Endodermal cell (in vitro differentiated cells): ENCODE data around the gene ADGRD1. TPM values are rescaled to one million over a fixed set of nuclear protein-coding genes. Genes with fewer than 3 reads are reported as not detected.
A peak's percentile ranks its signal among the peaks of the same experiment; 100 is the strongest.

Experiments used
- DNase-seq: peaks from one replicate; pipeline ENCODE4 v3.0.0-alpha.2; 2017
- H3K27ac ChIP-seq: 2 replicates; pipeline ENCODE4 v1.5.1; 2013; ENCODE audit warnings: mild to moderate bottlenecking, low read depth, low read length, moderate library complexity
- H3K27me3 ChIP-seq: 2 replicates; pipeline ENCODE4 v1.6.1; 2013; ENCODE audit warnings: mild to moderate bottlenecking, low read length, moderate library complexity; ENCODE audit not compliant: insufficient read depth, control insufficient read depth, poor library complexity, severe bottlenecking
- H3K36me3 ChIP-seq: 2 replicates; pipeline ENCODE4 v1.7.0; 2013; ENCODE audit warnings: mild to moderate bottlenecking, low read length, moderate library complexity; ENCODE audit not compliant: control insufficient read depth, insufficient read depth
- H3K4me1 ChIP-seq: one replicate; pipeline ENCODE4 v1.7.0; 2013; ENCODE audit warnings: low read length; ENCODE audit not compliant: control insufficient read depth, insufficient read depth
- H3K4me3 ChIP-seq: 2 replicates; pipeline ENCODE4 v1.5.1; 2013; ENCODE audit warnings: mild to moderate bottlenecking, low read length, moderate library complexity
- H3K9ac ChIP-seq: 2 replicates; pipeline ENCODE4 v1.6.1; 2013; ENCODE audit warnings: mild to moderate bottlenecking, low read length, moderate library complexity; ENCODE audit not compliant: poor library complexity, severe bottlenecking; ENCODE audit errors: extremely low read depth
- H3K9me3 ChIP-seq: 2 replicates; pipeline ENCODE4 v1.6.1; 2013; ENCODE audit warnings: mild to moderate bottlenecking, low read length, moderate library complexity; ENCODE audit not compliant: control insufficient read depth
- H3K27ac Mint-ChIP-seq: 2 replicates; pipeline ENCODE4 v1.8.0; 2020; ENCODE audit warnings: mixed read lengths
- H3K27me3 Mint-ChIP-seq: 2 replicates; pipeline ENCODE4 v1.8.0; 2021; ENCODE audit warnings: mild to moderate bottlenecking, mixed read lengths; ENCODE audit not compliant: insufficient read depth
- H3K36me3 Mint-ChIP-seq: 2 replicates; pipeline ENCODE4 v1.8.0; 2020; ENCODE audit warnings: low read depth, mixed read lengths
- H3K4me1 Mint-ChIP-seq: 2 replicates; pipeline ENCODE4 v1.8.0; 2020; ENCODE audit warnings: mixed read lengths
- H3K4me3 Mint-ChIP-seq: 2 replicates; pipeline ENCODE4 v1.8.0; 2020; ENCODE audit warnings: mild to moderate bottlenecking, moderate library complexity, mixed read lengths
- H3K9me3 Mint-ChIP-seq: 2 replicates; pipeline ENCODE4 v1.8.0; 2020; ENCODE audit warnings: mild to moderate bottlenecking, mixed read lengths
- CTCF ChIP-seq: fragments of 200-600 bp; sonication (generic); conservative IDR thresholded peaks from 2 replicates; pipeline ENCODE4 v1.5.0; 2021; ENCODE audit warnings: antibody characterized with exemption, mild to moderate bottlenecking
- WGBS, 2 experiments: methylation state at CpG; one replicate each; pipeline versions ENCODE4 v1.1.5 to v1.1.7; 2013; ENCODE audit warnings: missing lambda C conversion rate in 2 of 2, mixed read lengths in 1 of 2; ENCODE audit not compliant: insufficient coverage in 1 of 2, insufficient read length in 1 of 2; 5-methylcytosine and 5-hydroxymethylcytosine counted together
- total RNA-seq, 2 donors: library from RNA; stranded (reverse); fragmentation: NEBNext Ultra II Directional in 1 of 2; extraction: Animal tissue kit (Norgen Biotek cat#: 25700) in 1 of 2; gene quantifications; 2 replicates in 1 of 2; 3 replicates in 1 of 2; pipeline ENCODE4 v1.2.1, GENCODE V29; 2021

Gene ADGRD1
- total RNA-seq, 2 donors from 2014 or later = 1.3 to 2.9 TPM

- Histone ChIP-seq H3K27me3 (no peaks in the 10 kb centered on the region), H3K9ac (no peak overlapping the region), H3K4me3 (no peak overlapping the region), H3K36me3 (no peaks in the 10 kb centered on the region), H3K4me1 (no peaks in the 10 kb centered on the region), H3K27ac (no peak overlapping the region), H3K9me3 (no peaks in the 10 kb centered on the region)
- no peak overlapping the region for H3K4me3 Mint-ChIP-seq
- no peaks in the 10 kb centered on the region for H3K4me1 Mint-ChIP-seq
- H3K9me3 Mint-ChIP-seq = no peaks in the 10 kb centered on the region
- no peak for TF ChIP-seq CTCF
- 95 to 98% methylated on average over 15 to 23 of the region's 23 CpGs for WGBS, 2 experiments
- H3K27ac Mint-ChIP-seq = no peak overlapping the region
- H3K36me3 Mint-ChIP-seq = no peaks in the 10 kb centered on the region
- H3K27me3 Mint-ChIP-seq = peaks cover 1% of the 10 kb centered on the region
- DNase-seq = peak; percentile 68
Observed at GRCh38 chr12:131012279-131013069, 58.8 kb downstream of the ADGRD1 start.

GRCh38 chr12:131013118-131013517, 59.4 kb downstream of the ADGRD1 start:
- Histone ChIP-seq H3K36me3 (no peaks in the 10 kb centered on the region), H3K27ac (no peak overlapping the region), H3K4me1 (no peaks in the 10 kb centered on the region), H3K4me3 (no peak overlapping the region), H3K9me3 (no peaks in the 10 kb centered on the region), H3K9ac (no peak overlapping the region), H3K27me3 (no peaks in the 10 kb centered on the region)
- Mint-ChIP-seq H3K27ac (no peak overlapping the region), H3K4me3 (no peak overlapping the region), H3K9me3 (no peaks in the 10 kb centered on the region), H3K27me3 (peaks cover 1% of the 10 kb centered on the region), H3K36me3 (no peaks in the 10 kb centered on the region), H3K4me1 (no peaks in the 10 kb centered on the region)
- no peak for TF ChIP-seq CTCF
- WGBS, 2 experiments = 87 to 95% methylated on average over 4 to 7 of the region's 7 CpGs
- no peak for DNase-seq

GRCh38 chr12:131014343-131014742, 60.6 kb downstream of the ADGRD1 start:
- Histone ChIP-seq H3K4me1 (no peaks in the 10 kb centered on the region), H3K36me3 (no peaks in the 10 kb centered on the region), H3K9me3 (no peaks in the 10 kb centered on the region), H3K4me3 (no peak overlapping the region), H3K27ac (no peak overlapping the region), H3K9ac (no peak overlapping the region), H3K27me3 (no peaks in the 10 kb centered on the region)
- Mint-ChIP-seq H3K27ac (peak overlapping the region; percentile 48), H3K36me3 (no peaks in the 10 kb centered on the region), H3K4me1 (no peaks in the 10 kb centered on the region), H3K27me3 (peaks cover 1% of the 10 kb centered on the region), H3K9me3 (no peaks in the 10 kb centered on the region), H3K4me3 (no peak overlapping the region)
- no peak for TF ChIP-seq CTCF
- 87 to 93% methylated on average over 9 to 14 of the region's 14 CpGs for WGBS, 2 experiments
- DNase-seq = no peak
